ENCODE results near the gene RBM10.

Gene RBM10

DNA sequence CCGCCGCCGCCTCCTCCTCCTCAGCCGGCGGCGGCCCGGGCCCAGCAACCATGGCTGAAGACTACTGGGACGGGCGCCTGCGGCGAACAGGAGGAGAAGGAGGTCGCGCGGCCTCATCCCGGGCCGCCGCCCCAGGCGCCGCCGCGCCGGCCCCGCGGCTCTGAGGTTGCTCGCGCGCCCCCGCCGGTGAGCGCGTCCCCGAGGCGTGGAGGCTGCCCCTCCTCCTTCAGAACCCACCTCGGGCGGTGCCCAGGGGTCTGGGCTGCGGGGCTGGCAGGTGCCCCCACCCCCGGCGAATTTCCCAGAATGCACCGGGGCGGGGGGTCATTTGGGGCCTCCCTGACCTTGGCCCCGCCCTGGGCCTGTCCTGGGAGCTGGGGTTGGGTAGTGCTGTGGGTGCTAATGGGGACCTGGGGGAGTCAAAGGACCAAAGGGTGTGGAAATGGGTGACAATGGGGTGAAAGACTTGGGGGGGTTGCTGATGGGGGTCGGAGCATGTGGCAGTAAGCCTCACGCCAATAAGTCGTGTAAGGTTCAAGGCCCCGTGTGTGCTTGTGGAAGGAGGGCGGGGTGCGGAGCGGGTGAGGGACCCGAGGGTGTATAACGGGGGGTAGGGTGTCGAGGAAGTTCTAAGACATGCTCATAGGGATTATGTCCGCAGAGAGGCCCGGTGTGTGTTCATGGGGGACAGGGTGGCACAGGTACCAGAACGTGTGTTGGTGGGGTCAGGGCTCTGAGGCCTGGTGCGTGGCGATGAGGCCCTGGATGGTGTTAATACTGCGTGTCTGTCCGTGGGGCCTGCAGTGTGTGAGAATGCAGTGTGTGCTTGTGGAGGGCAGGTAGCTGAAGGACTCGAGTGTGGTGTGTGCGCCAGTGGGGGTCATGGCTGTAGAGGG lies 74.1 kb downstream of the RBM10 start:
- DNase-seq (ENCODE audit: insufficient read length, low spot score) (peak; percentile 33), FAIRE-seq (peak; percentile 63)
- TF ChIP-seq POU2F2 (IDR thresholded peaks at IDR 0.05; ENCODE audit: low read depth, low read length), result no peak
- no peak for TF ChIP-seq POLR2A (IDR thresholded peaks at IDR 0.05; ENCODE audit: low read depth, low read length)
- TF ChIP-seq TAF1 (IDR thresholded peaks at IDR 0.05; ENCODE audit: low read depth, low read length), result no peak
- no peak for TF ChIP-seq PAX5 (IDR thresholded peaks at IDR 0.05; ENCODE audit: insufficient read depth, low read length, severe bottlenecking)
- TF ChIP-seq POLR2AphosphoS5 (IDR thresholded peaks at IDR 0.05; ENCODE audit: low read depth, low read length), result no peak
- no peak for TF ChIP-seq SPI1 (IDR thresholded peaks at IDR 0.05; ENCODE audit: low read depth, low read length)

DNA sequence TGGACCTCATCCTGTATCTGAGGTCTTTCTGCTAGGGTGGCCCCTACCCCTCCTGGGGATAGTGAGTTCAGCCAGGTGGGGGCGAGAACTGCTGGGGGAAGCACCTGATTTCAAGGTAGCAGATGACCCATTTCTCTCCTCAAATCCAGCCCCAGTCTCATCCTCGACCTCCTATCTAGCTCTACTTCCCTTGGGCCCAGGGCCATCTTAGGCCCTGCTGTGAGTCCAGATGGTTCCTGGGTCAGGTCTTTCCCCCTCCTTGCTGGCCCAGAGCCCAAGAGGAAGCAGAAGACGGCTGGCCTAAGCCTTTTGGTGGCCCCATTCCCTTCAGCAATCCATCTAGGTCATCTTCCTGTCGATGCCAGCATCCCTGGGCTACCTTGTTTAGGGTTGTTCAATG lies 76.7 kb downstream of the RBM10 start:
- FAIRE-seq (peak; percentile 9), DNase-seq (ENCODE audit: insufficient read length, low spot score) (no peak)
- TF ChIP-seq POLR2AphosphoS5 (IDR thresholded peaks at IDR 0.05; ENCODE audit: low read depth, low read length) (no peak), SPI1 (IDR thresholded peaks at IDR 0.05; ENCODE audit: low read depth, low read length) (no peak), PAX5 (IDR thresholded peaks at IDR 0.05; ENCODE audit: insufficient read depth, low read length, severe bottlenecking) (no peak), TAF1 (IDR thresholded peaks at IDR 0.05; ENCODE audit: low read depth, low read length) (no peak)

DNA sequence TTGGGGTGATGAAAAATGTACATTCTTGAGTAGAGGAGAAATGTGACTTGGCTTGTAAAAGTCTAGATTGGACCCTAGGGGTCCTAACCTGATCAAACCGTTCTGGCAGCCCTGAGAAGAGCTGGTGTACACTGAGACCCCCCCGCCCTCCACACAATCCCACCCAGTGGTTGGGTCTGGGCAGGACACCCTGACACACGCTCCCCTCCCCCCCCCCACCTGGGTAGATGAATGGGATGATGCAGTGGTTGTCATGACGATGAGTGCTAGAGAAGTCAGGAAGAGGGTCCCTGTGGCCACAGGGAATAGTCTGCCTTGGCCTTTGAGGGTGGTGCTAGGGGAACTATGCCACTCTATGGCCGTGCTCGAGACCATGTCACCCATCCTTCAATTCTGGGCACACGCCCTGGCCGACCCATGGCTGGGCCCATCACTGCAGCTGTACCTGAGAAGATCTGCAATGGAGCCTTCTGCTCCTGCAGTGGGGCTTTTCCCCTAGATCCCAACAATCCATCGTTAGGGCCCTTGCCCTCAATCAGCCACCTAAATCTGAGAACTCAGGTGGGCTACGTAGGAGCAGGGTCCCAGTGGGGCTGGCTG lies 77.8 kb downstream of the RBM10 start:
- DNase-seq (ENCODE audit: insufficient read length, low spot score), result no peak
- TF ChIP-seq SPI1 (IDR thresholded peaks at IDR 0.05; ENCODE audit: low read depth, low read length) (no peak), POLR2AphosphoS5 (IDR thresholded peaks at IDR 0.05; ENCODE audit: low read depth, low read length) (no peak), PAX5 (IDR thresholded peaks at IDR 0.05; ENCODE audit: insufficient read depth, low read length, severe bottlenecking) (no peak), POU2F2 (IDR thresholded peaks at IDR 0.05; ENCODE audit: low read depth, low read length) (no peak), POLR2A (IDR thresholded peaks at IDR 0.05; ENCODE audit: low read depth, low read length) (no peak), TAF1 (IDR thresholded peaks at IDR 0.05; ENCODE audit: low read depth, low read length) (no peak)
- FAIRE-seq, result no peak

DNA sequence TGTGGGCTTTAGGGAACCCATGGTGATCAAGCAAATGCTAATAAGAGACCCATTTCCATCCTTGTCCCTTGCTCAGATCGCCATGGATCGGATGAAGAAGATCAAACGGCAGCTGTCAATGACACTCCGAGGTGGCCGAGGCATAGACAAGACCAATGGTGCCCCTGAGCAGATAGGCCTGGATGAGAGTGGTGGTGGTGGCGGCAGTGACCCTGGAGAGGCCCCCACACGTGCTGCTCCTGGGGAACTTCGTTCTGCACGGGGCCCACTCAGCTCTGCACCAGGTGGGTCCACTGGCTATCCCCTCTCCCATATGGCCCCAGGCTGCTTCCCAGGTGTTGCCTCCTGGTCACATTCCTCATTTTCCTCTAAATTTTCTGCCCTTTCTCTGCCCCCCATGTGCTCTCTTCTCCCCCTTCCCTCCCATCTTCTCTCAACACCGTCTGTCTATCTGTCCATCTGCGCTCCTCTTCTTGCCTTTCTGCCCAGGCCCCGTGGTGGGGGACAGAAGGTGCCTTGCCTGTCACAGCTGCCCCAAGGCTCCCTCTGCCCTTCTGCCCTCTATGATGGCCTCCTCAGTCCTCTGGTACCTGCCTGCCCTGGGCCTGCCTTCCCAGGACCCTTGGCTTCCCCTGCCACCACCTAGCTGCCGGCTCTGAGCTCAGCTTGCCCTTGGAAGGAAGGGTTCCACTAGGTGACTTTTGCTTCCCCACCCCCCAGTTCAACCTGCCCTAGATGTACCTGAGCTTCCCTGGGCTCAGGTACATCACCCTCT lies 78.6 kb downstream of the RBM10 start:
- no peak for DNase-seq (ENCODE audit: insufficient read length, low spot score)
- FAIRE-seq, result no peak

DNA sequence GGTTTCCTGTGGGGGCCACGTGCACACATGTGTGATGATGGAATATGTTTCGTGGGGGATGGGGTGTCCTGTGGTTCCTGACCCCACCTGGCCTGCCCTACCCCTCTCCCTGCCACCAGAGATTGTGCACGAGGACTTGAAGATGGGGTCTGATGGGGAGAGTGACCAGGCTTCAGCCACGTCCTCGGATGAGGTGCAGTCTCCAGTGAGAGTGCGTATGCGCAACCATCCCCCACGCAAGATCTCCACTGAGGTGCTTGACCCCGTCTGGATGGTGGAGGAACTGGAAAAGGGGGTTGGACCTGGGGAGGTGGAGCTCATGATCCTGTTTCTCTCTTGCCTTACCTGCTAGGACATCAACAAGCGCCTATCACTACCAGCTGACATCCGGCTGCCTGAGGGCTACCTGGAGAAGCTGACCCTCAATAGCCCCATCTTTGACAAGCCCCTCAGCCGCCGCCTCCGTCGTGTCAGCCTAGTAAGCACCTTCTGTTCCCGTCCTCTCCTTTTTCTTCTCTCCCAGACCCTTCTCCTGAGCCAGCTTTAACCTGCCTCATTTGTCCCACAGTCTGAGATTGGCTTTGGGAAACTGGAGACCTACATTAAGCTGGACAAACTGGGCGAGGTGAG lies 79.4 kb downstream of the RBM10 start:
- TF ChIP-seq TAF1 (IDR thresholded peaks at IDR 0.05; ENCODE audit: low read depth, low read length), result no peak
- no peak for TF ChIP-seq POLR2AphosphoS5 (IDR thresholded peaks at IDR 0.05; ENCODE audit: low read depth, low read length)
- no peak for TF ChIP-seq POLR2A (IDR thresholded peaks at IDR 0.05; ENCODE audit: low read depth, low read length)
- TF ChIP-seq PAX5 (IDR thresholded peaks at IDR 0.05; ENCODE audit: insufficient read depth, low read length, severe bottlenecking), result no peak
- TF ChIP-seq SPI1 (IDR thresholded peaks at IDR 0.05; ENCODE audit: low read depth, low read length), result no peak
- FAIRE-seq (no peak), DNase-seq (ENCODE audit: insufficient read length, low spot score) (no peak)

More for the DNA sequence above, 78.6 kb downstream of the RBM10 start:
- TF ChIP-seq TAF1 (IDR thresholded peaks at IDR 0.05; ENCODE audit: low read depth, low read length), result no peak
- TF ChIP-seq PAX5 (IDR thresholded peaks at IDR 0.05; ENCODE audit: insufficient read depth, low read length, severe bottlenecking), result no peak
- TF ChIP-seq POLR2A (IDR thresholded peaks at IDR 0.05; ENCODE audit: low read depth, low read length), result no peak
- TF ChIP-seq SPI1 (IDR thresholded peaks at IDR 0.05; ENCODE audit: low read depth, low read length), result no peak

DNA sequence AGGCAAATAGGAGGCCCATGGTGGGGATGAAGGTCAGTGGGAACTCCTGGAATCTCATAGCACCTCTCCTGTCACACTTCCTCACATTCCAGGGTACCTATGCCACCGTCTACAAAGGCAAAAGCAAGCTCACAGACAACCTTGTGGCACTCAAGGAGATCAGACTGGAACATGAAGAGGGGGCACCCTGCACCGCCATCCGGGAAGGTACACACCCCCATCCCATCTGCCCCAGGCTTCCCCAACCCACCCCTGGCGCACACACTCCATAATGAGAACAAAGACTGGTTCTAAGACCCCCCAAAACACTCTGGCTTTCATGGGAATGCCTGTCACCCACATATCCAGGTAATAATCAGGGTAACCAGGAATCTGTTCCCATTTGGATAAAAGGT lies 79.9 kb downstream of the RBM10 start:
- no peak for DNase-seq (ENCODE audit: insufficient read length, low spot score)
- FAIRE-seq, result no peak
- no peak for TF ChIP-seq PAX5 (IDR thresholded peaks at IDR 0.05; ENCODE audit: insufficient read depth, low read length, severe bottlenecking)
- no peak for TF ChIP-seq POLR2A (IDR thresholded peaks at IDR 0.05; ENCODE audit: low read depth, low read length)
- TF ChIP-seq TAF1 (IDR thresholded peaks at IDR 0.05; ENCODE audit: low read depth, low read length), result no peak
- TF ChIP-seq SPI1 (IDR thresholded peaks at IDR 0.05; ENCODE audit: low read depth, low read length), result no peak
- TF ChIP-seq POLR2AphosphoS5 (IDR thresholded peaks at IDR 0.05; ENCODE audit: low read depth, low read length), result no peak
- no peak for TF ChIP-seq POU2F2 (IDR thresholded peaks at IDR 0.05; ENCODE audit: low read depth, low read length)

DNA sequence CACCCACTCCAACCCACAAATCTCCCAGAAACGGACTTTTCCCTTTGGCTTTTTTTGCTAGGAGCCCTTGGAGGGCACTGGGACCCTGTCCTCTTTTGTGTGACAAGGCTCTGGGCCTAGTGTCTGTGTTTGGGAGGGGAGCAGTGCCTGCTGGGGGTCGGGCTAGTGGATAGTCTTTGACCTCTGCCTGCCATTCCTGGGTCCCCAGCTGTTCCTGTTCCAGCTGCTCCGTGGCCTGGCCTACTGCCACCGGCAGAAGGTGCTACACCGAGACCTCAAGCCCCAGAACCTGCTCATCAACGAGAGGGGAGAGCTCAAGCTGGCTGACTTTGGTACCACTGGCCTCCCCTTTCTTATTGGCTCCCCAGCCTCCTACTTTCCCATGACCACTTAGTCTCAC lies 81.0 kb downstream of the RBM10 start:
- FAIRE-seq, result no peak
- no peak for DNase-seq (ENCODE audit: insufficient read length, low spot score)
- TF ChIP-seq PAX5 (IDR thresholded peaks at IDR 0.05; ENCODE audit: insufficient read depth, low read length, severe bottlenecking) (no peak), POLR2A (IDR thresholded peaks at IDR 0.05; ENCODE audit: low read depth, low read length) (no peak), SPI1 (IDR thresholded peaks at IDR 0.05; ENCODE audit: low read depth, low read length) (no peak), TAF1 (IDR thresholded peaks at IDR 0.05; ENCODE audit: low read depth, low read length) (no peak), POU2F2 (IDR thresholded peaks at IDR 0.05; ENCODE audit: low read depth, low read length) (no peak), POLR2AphosphoS5 (IDR thresholded peaks at IDR 0.05; ENCODE audit: low read depth, low read length) (no peak)

DNA sequence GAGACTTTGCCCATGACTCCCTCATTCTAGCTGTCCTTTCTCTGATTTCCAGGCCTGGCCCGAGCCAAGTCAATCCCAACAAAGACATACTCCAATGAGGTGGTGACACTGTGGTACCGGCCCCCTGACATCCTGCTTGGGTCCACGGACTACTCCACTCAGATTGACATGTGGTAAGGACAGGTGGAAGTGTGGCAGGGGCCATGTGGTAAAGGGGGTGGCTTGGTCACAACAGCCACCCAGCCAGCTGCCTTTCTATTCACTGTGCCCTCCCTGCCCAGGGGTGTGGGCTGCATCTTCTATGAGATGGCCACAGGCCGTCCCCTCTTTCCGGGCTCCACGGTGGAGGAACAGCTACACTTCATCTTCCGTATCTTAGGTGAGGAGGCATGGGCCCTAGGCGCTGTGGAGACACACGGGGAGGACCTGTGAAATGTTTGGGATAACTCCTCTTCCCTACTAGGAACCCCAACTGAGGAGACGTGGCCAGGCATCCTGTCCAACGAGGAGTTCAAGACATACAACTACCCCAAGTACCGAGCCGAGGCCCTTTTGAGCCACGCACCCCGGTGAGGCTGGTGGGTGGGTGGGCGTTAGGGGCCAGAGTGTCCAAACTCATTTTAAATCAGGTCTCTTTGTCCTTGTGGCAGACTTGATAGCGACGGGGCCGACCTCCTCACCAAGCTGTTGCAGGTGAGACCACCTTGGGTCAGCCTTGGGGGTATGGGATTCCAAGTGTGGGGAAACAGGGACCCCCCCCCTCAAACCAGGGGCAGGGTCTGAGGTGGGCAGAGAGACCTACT lies 81.7 kb downstream of the RBM10 start:
- no peak for TF ChIP-seq POLR2AphosphoS5 (IDR thresholded peaks at IDR 0.05; ENCODE audit: low read depth, low read length)
- no peak for TF ChIP-seq PAX5 (IDR thresholded peaks at IDR 0.05; ENCODE audit: insufficient read depth, low read length, severe bottlenecking)
- no peak for TF ChIP-seq SPI1 (IDR thresholded peaks at IDR 0.05; ENCODE audit: low read depth, low read length)
- no peak for TF ChIP-seq TAF1 (IDR thresholded peaks at IDR 0.05; ENCODE audit: low read depth, low read length)
- TF ChIP-seq POU2F2 (IDR thresholded peaks at IDR 0.05; ENCODE audit: low read depth, low read length), result no peak
- DNase-seq (ENCODE audit: insufficient read length, low spot score), result no peak
- FAIRE-seq, result no peak
